CD1c-positive myeloid dendritic cell (primary cell): Measurements from ENCODE around the gene GMDS.

Experiments used
- DNase-seq: peaks from one replicate; pipeline ENCODE4 v3.0.0-alpha.2; 2016; ENCODE audit errors: extremely low spot score

The GMDS gene

DNA sequence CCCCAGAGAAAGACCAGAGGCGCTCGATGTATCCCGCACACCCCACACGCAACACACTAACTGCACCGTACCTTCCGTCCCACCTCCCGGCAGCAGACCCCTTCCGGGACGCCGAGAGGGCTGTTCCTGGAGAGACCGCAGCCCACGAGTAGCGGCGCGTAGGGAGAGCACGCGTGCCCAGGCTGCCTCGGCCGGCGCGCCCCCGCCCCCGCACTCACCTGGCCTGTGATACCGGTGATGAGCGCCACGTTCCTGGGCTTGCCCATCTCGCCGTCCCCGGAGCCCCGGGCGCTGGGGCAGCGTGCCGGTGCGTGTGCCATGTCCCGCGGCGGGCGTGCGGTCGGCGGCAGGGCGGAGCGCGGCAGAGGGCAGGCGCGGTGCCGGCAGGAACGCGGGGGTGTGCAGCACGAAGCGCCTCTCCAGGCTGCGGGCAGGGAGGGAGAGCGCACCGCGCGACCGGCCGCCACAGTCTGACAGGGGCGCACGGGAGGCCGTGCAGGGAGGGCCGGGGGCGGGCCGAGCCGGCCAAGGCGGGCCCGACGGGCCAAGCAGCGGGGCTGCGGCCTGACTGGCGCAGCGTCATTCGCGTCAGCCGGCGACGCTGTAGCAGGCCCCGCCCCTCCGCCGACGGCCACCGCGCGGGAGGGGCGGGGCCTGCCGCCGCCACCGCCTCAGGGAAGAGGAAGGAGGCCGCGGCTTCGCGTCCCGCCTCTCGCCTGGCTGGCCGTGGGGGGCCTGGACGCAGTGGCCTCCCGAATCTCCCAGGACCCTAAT lies at the start of gene GMDS:
Gene GMDS, minus strand, starts transcription at position 503 of the 774 bp plus-strand sequence.
- peak; percentile 97 for DNase-seq

DNA sequence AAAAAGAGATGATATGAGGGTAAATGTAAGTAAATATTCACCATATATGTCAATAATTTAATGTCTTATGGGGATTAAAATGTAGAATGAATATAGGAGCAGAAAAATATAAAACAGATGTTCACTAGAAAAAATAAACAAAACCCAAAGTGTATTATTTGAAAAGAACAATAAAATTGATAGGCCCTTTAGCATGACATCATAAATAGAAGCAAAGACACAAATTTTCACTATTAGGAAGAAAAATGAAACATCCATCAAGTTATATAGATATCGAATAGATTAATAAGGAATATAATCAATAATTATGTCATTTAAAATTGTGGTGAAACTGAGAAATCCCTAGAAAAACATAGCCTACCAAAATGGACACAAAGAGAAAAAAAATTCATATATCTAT lies 40.1 kb upstream of the GMDS start:
- DNase-seq, result no peak

DNA sequence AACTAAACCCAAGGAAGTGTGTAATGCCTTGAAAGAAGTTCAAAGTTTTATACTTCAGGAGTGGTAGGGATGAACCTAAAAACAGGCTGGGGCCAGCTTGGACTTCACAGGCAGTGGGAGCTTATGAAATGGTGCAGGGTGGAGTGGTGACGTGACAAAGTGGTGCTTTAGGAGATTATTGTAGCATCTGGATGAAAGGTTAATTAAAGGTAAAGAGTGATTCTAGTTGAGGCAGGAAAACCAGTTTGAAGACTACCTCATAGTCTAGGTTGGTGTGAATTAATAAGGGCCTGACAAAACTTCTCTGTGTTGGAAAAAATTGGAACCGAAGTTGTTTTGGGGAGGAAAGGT lies 30.5 kb upstream of the GMDS start:
- no peak for DNase-seq

DNA sequence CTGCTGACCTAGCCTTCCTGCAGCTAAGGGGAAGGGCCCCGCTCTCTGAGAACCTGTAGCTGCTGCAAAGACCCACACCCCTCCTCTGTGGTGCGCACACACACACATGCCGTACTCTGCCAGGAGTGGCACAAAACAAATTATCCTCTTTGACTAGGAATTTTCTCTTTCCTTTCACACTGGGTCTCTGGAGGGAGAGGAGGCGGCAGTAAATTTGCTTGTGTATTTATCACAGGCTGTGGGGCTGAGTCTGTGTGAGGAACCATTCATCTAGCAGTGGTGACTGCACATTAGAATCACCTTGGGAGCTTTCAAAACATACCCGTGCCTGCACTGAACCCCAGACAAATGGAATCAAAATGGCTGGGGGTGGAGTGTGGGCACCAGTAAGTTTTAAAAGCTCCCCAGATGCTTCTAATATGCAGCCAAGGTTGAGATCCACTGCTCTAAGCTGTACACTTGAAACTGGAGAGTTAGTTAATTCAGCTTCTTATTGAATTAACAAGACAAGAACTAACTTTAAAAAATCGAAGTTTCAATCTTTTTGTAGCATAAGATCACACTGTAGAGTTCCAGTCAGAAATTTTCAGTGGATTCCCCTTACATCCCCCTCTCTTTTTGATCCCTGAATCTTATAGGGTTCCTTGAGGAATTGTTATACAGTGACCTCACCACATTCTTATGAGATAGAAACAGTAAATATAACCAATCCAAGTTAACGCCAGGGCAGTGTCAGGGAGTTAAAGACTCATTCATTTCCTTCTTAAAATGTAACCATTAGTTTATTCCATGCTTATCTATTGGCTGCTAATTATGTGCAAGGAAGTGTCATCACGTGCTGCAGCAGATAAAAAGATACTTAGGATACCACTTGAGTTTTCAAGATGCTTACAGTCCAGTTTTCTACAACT lies 29.8 kb upstream of the GMDS start:
- DNase-seq, result no peak

- DNase-seq, result no peak
Observed at GRCh38 chr6:2272696-2273095, 27.3 kb upstream of the GMDS start.

DNA sequence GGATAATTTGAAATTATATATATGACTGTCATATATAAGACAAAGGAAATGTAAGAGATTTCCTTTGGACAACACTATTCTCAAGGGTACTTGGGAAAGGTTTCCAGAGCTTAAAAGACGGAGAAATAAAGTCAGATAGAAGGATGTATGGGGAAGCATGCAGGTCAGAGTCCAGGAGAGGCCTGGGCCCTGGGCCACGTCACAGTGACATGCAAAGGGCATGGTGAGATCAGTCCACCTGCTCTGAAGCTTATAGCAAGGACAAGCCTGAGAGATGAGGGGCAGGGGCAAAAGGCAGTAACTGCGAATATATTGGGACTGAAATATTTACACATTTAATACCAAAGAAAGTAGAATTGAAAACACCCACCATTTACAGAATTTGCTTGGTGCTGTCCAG lies 24.6 kb upstream of the GMDS start:
- DNase-seq, result no peak

GRCh38 chr6:2266841-2267240 lies 21.4 kb upstream of the GMDS start:
- no peak for DNase-seq

DNA sequence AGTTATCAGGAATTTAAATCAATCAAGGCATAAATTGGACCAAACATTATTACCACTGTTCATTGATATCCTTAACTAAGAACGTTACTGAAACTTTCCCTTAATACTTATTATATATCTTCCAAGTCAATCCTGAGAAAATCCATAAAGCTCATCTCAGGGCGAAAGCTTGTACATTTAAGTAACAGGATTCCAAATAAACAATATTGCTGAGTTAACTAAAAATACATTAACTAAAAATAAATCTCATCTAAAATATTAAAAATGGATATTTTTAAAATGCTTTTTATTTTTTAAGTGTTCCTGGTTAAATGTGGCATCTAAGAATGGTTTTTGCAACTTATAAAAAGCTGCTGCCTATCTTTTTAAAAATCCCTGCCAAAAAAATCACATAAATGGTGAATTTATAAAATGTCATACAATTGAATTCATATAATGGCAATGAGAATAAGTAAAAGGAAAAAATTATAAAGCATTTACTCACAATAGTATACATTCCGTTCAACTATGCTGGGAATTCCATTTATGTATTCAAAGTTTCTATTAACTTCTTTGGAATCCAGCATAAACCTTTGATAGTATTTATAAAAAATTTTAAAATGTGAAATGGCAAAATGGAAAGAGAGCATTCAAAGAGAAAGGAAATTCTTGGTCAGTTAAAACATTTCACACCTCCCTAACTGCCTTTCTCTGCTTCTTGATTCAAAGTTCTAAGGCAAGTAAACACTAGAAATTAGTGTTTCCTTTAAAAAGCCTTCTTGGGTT lies 20.8 kb upstream of the GMDS start:
- no peak for DNase-seq

DNA sequence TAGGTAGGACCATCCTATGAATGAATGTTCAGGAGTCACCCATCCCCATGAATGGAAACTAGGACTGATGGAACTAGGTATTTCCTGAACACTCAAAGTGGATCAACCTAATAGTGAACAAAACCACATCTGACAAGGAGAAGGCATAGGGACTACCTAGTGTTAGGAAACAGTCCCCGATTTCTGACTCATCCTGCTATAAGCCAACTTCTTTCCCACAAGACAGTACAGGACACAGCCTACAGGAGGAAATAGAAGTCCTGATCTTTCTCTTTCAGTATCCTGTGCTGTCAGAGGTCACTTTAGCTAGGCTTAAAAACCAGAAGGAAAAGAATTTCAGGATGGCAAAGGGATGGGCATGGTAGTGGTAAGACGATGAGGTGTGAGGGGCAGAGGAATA lies 19.5 kb upstream of the GMDS start:
- DNase-seq, result no peak

DNA sequence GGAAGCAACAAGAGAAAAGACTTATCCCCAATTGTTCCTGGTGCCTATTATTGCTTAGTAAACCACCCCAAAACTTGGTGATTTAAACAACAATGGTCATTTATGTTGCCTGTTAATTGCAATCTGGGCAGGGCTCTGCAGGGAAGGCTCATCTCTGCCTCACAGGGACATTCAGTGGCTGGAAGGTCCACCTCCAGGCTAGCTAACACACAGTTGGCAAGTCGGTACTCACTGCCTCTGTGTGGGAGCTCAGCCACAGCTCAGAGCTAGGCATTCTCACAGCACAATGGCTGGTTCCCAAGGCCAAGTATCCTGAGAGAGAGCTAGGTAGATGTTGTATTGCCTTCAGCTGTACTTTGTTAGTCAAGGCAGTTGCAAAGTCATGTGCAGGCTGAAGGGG lies 18.5 kb upstream of the GMDS start:
- DNase-seq, result no peak

GRCh38 chr6:2259574-2259973 lies 14.2 kb upstream of the GMDS start:
- DNase-seq, result no peak

DNA sequence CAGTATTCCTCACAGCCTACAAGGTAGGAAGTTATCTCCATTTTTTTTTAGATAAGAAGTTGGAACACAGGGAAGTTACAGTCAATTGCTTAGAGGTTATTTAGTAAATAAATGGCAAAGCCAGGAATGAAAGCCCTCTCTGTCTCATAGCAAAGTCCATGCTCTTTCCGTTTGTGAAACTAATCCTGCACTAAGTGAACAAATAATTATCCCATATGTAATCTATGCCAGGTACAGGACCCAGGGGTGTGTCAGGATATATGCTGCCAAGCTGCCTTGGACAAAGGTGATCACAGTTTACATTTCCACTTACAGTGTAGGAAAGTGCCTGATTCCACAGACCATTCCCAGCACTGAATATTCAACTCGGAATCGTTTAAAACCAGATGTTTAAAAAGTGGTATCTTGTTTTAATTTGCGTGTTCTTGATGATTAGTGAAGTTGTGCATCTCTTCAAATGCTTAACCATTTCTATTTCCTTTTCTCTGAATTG lies 13.6 kb upstream of the GMDS start:
- DNase-seq, result no peak

DNA sequence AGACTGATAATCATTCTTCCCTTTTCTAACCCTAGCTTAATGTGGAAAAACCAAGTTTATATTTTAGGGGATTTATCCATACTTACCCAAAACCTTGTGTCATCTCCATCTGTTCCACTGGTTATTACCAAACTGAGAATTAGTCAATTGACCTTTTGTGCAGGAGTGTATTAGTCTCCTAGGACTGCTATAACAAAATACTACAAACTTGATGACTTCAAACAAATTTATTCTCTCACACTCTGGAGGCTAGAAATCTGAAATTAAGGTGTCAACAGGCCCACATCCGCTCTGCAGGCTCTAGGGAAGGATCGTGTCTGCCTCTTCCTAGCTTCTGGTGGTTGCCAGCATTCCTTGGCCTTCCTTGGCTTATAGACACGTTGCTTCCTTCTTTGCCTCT lies 12.7 kb upstream of the GMDS start:
- DNase-seq, result no peak

GRCh38 chr6:2257363-2257762 lies 12.0 kb upstream of the GMDS start:
- DNase-seq, result no peak

GRCh38 chr6:2254747-2255146 lies 9.3 kb upstream of the GMDS start:
- no peak for DNase-seq

- no peak for DNase-seq
Observed at GRCh38 chr6:2249126-2249525, 3.7 kb upstream of the GMDS start.

GRCh38 chr6:2247664-2248063 lies 2.3 kb upstream of the GMDS start:
- DNase-seq, result no peak

- peak; percentile 38 for DNase-seq
Observed at GRCh38 chr6:2245877-2246863, 765 bp upstream of the GMDS start.

- DNase-seq, result no peak
Observed at GRCh38 chr6:2244261-2245102, 923 bp downstream of the GMDS start.

- DNase-seq, result no peak
Observed at GRCh38 chr6:2242311-2242710, 3.1 kb downstream of the GMDS start.
